Cardiac muscle cell (in vitro differentiated cells and primary cell): Measurements from ENCODE around the gene DPH1. TPM values are rescaled to one million over a fixed set of nuclear protein-coding genes. Genes with fewer than 3 reads are reported as not detected.

ENCODE experiments used
- DNase-seq, 2 donors: peaks; one replicate each; pipeline versions ENCODE4 v3.0.0 to v3.0.0-alpha.2; 2010 to 2017; ENCODE audit warnings: low read depth in 1 of 2, low spot score in 1 of 2
- H3K27ac ChIP-seq: fragments of 200-600 bp; sonication (generic); 2 replicates; pipeline ENCODE4 v1.5.1; 2016
- H3K27me3 ChIP-seq: fragments of 200-600 bp; sonication (generic); 2 replicates; pipeline ENCODE4 v1.6.0; 2016; ENCODE audit warnings: control low read depth
- H3K36me3 ChIP-seq: fragments of 200-600 bp; sonication (generic); 2 replicates; pipeline ENCODE4 v1.5.1; 2016; ENCODE audit warnings: control low read depth
- H3K4me1 ChIP-seq: fragments of 200-600 bp; sonication (generic); 2 replicates; pipeline ENCODE4 v1.8.1; 2017; ENCODE audit warnings: low read depth, mild to moderate bottlenecking, mixed run types
- H3K4me3 ChIP-seq: fragments of 200-600 bp; sonication (generic); 2 replicates; pipeline ENCODE4 v1.5.1; 2016; ENCODE audit warnings: mild to moderate bottlenecking
- H3K9me3 ChIP-seq: fragments of 200-600 bp; sonication (generic); 2 replicates; pipeline ENCODE4 v1.5.1; 2017; ENCODE audit warnings: low read depth, mild to moderate bottlenecking, control low read depth
- polyA plus RNA-seq: library from polyadenylated mRNA; unstranded; fragments of >200 nt; fragmentation: Nextera tagmentation; extraction: Ambion mirVana; gene quantifications from 2 replicates; pipeline ENCODE4 v1.2.1, GENCODE V29; 2016
- total RNA-seq: library from RNA; depleted of rRNA; stranded (reverse); fragments of >200 nt; gene quantifications from 2 replicates; pipeline ENCODE4 v1.2.3, GENCODE V29; 2016
- TF ChIP-seq, protein P1 (sequence below): IDR thresholded peaks from 2 replicates; pipeline ENCODE4 v1.5.1; 2012; ENCODE audit warnings: low read depth, mild to moderate bottlenecking, low read length

The DPH1 gene
- total and polyA plus RNA-seq, 2 experiments from 2014 or later, result 59.5 to 88.6 TPM

DNA sequence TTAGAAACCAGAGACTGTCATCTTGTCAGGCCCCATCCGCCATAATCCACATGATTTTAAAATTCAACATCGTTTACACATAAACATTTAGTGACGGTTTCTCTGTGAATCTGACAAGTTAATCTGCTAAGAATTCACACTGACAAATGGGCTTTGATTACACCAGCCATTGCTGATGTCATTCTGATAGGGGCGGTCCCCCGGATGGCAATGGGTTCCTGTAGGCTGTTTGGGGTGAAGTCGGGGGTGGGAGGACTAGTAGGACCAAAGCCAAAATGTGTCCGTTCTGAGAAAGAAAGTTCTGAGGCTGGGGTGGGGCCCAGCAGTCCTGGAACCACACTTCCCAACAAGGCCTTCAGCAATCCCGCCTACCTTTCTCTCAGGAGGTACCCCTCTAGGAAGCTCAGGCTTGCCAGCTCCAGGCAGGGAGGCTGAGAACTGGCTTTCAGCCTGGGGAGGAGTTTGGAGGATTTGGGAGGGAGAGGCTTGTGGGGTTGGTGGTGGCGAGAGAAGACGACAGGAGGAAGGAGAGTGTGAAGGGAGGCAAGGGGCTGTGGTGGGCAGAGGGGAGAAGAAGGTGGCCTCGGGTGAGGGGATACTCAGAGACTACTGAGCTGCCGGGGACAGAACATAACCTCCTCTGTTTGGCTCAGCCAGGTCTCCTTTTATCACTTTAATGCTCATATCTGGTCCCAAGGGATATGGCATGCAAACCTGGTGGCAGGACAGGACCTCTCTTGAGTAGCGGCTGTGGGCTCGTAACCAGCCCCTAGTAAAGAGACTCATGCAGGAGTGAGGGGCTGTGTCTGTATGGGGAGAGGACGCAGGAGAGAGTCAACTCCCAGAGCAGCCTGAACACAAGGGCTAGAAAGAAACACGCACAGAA lies 33.6 kb downstream of the DPH1 start:
- H3K36me3 ChIP-seq, result peaks cover 6% of the 10 kb centered on the region
- H3K27me3 ChIP-seq, result peaks cover 35% of the 10 kb centered on the region
- peak overlapping the region; percentile 30 for H3K27ac ChIP-seq
- TF ChIP-seq, protein P1, sequence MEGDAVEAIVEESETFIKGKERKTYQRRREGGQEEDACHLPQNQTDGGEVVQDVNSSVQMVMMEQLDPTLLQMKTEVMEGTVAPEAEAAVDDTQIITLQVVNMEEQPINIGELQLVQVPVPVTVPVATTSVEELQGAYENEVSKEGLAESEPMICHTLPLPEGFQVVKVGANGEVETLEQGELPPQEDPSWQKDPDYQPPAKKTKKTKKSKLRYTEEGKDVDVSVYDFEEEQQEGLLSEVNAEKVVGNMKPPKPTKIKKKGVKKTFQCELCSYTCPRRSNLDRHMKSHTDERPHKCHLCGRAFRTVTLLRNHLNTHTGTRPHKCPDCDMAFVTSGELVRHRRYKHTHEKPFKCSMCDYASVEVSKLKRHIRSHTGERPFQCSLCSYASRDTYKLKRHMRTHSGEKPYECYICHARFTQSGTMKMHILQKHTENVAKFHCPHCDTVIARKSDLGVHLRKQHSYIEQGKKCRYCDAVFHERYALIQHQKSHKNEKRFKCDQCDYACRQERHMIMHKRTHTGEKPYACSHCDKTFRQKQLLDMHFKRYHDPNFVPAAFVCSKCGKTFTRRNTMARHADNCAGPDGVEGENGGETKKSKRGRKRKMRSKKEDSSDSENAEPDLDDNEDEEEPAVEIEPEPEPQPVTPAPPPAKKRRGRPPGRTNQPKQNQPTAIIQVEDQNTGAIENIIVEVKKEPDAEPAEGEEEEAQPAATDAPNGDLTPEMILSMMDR, result no peak
- no peaks in the 10 kb centered on the region for H3K9me3 ChIP-seq
- peak in 1 of 2 donors; percentile 86 for DNase-seq
- H3K4me1 ChIP-seq, result peaks cover 22% of the 10 kb centered on the region
- H3K4me3 ChIP-seq, result no peak overlapping the region

DNA sequence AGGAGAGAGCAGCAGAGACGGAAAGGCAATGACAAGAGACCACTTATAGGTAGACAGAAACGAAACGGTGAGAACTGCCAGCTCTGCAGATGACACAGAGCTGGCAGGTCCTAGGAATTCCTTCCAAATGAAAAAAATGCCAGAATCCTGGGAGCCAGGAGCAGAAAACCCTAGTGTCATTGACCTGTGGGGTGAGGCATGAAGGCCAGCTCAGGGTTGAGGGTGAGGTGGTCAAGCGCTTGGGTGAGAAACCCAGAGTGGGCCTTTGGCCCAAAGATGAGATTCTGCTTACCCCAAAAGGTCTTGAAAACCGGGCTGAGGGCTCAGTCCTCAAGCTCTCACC lies 34.2 kb downstream of the DPH1 start:
- Histone ChIP-seq H3K27ac (peak overlapping the region; percentile 30), H3K36me3 (peaks cover 6% of the 10 kb centered on the region), H3K27me3 (peaks cover 29% of the 10 kb centered on the region), H3K9me3 (no peaks in the 10 kb centered on the region), H3K4me3 (no peak overlapping the region), H3K4me1 (peaks cover 22% of the 10 kb centered on the region)
- TF ChIP-seq, protein P1, result no peak
- no peak for DNase-seq

DNA sequence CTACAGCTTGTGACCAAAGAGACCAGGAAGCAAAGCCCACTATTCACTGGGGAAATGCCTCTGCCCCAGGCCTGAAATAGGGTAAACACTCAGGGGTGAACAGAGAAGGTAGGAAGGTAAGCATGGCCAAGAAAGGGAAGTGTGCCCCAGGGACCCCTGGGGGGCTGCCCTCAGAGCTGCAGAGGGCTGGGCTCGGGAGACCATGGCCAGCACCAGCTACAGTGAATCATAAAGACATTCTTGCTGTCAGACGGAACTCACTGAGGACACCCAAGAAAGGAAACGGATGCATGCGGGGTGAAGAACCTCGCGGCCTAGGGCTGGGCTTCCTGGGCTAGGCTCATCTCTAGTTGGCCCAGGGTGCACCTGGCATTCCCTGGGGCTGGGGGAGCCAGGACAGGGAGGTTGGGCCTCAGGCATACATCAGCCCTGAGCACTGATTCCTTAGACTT lies 34.6 kb downstream of the DPH1 start:
- H3K4me1 ChIP-seq, result peaks cover 22% of the 10 kb centered on the region
- H3K36me3 ChIP-seq, result peaks cover 6% of the 10 kb centered on the region

DNA sequence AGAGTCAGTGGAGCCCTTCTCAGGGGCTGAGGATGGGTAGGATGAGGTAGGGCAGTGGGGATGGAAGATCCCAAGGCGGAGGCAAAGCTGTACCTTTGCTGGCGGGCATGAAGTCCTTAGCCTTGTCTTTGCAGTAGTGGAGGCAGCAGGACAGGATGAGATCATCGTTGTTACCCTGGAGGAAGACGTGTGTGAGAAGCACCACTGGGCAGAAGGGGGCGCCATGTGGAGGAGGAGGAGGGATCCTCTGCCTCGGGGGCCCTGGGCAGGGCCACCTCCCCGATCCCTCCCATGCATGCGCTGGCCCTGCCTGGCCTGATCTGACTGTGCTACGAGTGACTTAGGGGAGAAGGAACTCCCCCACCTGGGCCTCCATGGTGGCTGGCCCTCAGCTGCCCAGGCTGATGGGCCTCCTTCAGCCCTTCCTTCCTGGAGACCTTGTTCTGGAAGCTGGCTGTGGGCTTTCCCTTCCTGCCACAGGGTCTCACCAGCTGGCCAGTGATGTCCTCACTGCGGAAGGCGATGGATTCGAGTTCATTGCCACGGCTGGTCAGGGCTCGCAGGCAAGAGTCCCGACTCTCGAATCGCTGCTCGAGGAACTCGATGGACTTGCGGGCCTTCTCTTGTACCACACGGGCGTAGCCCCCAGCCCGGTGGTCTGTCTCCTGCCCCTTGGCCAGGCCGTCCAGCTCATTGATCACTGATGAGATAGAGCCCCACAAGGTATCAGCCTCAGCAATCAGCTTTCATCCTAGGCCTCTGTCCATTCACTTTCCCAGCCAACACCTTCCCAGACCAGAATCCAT lies 35.2 kb downstream of the DPH1 start:
- TF ChIP-seq, protein P1, result peak; percentile 58
- H3K27ac ChIP-seq, result no peak overlapping the region
- peaks cover 22% of the 10 kb centered on the region for H3K4me1 ChIP-seq
- no peak overlapping the region for H3K4me3 ChIP-seq
- peak in 1 of 2 donors; percentile 84 for DNase-seq
- H3K9me3 ChIP-seq, result no peaks in the 10 kb centered on the region
- H3K36me3 ChIP-seq, result peaks cover 6% of the 10 kb centered on the region
- H3K27me3 ChIP-seq, result peaks cover 18% of the 10 kb centered on the region

More for the DNA sequence above, 34.6 kb downstream of the DPH1 start:
- Histone ChIP-seq H3K4me3 (no peak overlapping the region), H3K9me3 (no peaks in the 10 kb centered on the region), H3K27ac (peak overlapping the region; percentile 30), H3K27me3 (peaks cover 25% of the 10 kb centered on the region)
- peak in 1 of 2 donors; percentile 56 for DNase-seq
- TF ChIP-seq, protein P1, result no peak

DNA sequence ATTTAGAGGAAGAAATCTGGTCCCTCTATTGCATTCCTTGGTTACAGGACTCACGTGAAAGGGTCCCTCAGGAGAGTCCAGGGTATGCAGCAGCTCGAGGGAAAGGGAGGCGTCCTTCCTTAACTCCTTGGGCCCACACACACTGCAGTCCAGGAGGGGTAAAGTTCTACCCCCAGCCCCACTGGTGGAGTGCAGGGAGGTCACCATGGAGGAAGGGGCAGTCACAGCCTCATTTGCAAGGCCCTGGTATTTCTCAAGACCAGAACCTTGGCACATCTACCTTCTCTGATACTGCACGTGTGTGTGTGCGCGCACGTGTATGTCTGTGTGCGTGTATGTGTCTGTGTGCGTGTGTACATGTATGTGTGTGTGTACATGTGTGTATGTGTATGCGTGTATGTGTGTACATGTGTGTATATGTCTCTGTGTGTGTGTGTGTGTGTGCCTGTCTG lies 36.0 kb downstream of the DPH1 start:
- Histone ChIP-seq H3K27me3 (peaks cover 10% of the 10 kb centered on the region), H3K9me3 (no peaks in the 10 kb centered on the region), H3K36me3 (peaks cover 6% of the 10 kb centered on the region), H3K27ac (no peak overlapping the region), H3K4me3 (no peak overlapping the region), H3K4me1 (peaks cover 22% of the 10 kb centered on the region)
- no peak for DNase-seq
- TF ChIP-seq, protein P1, result no peak
